Brain microvascular endothelial cell (primary cell): ENCODE measurements around the gene ROBO1.

Source experiments
- DNase-seq: peaks from one replicate; pipeline ENCODE4 v3.0.0-alpha.2; 2020
- H3K27ac ChIP-seq: fragments of 250-450 bp; sonication (Bioruptor Pico); 2 replicates; pipeline ENCODE4 v1.5.1; 2020; ENCODE audit warnings: mild to moderate bottlenecking, moderate library complexity
- H3K27me3 ChIP-seq: fragments of 250-450 bp; sonication (Bioruptor Pico); replicated peaks from 2 replicates; pipeline ENCODE4 v1.5.1; 2020; ENCODE audit warnings: mild to moderate bottlenecking
- H3K36me3 ChIP-seq: fragments of 250-450 bp; sonication (Bioruptor Pico); replicated peaks from 2 replicates; pipeline ENCODE4 v1.5.1; 2020; ENCODE audit warnings: mild to moderate bottlenecking
- H3K4me3 ChIP-seq: 2 replicates; pipeline ENCODE4 v1.5.1; 2011; ENCODE audit warnings: low read depth, mild to moderate bottlenecking, control low read depth, low read length, moderate library complexity
- CTCF ChIP-seq: IDR thresholded peaks from 2 replicates; pipeline ENCODE4 v1.5.1; 2011; ENCODE audit warnings: low read depth, mild to moderate bottlenecking, moderate library complexity, low read length, control low read depth, inconsistent platforms; ENCODE audit errors: missing control alignments
- in situ Hi-C: cut with HindIII; loops from 2 replicates; pipeline ENCODE4 v1.10.0; 2017; ENCODE audit warnings: low sequenced_read_pairs, low pct_ligation_motif_present

Gene ROBO1

GRCh38 chr3:79148786-79149185 lies 619.0 kb downstream of the ROBO1 start:
- peak; percentile 5 for DNase-seq
- Histone ChIP-seq H3K27ac (no peak overlapping the region), H3K4me3 (no peak overlapping the region), H3K36me3 (no peaks in the 10 kb centered on the region), H3K27me3 (no peaks in the 10 kb centered on the region)
- no peak for TF ChIP-seq CTCF
- in situ Hi-C loops, result no loop called here

GRCh38 chr3:79146024-79146423 lies 621.8 kb downstream of the ROBO1 start:
- Histone ChIP-seq H3K27me3 (no peaks in the 10 kb centered on the region), H3K4me3 (no peak overlapping the region), H3K36me3 (no peaks in the 10 kb centered on the region), H3K27ac (no peak overlapping the region)
- TF ChIP-seq CTCF, result no peak
- no peak for DNase-seq
- in situ Hi-C loops, result no loop called here

GRCh38 chr3:79140708-79141107 lies 627.1 kb downstream of the ROBO1 start:
- H3K36me3 ChIP-seq, result no peaks in the 10 kb centered on the region
- no peak overlapping the region for H3K4me3 ChIP-seq
- peak overlapping the region; percentile 77 for H3K27ac ChIP-seq
- H3K27me3 ChIP-seq, result no peaks in the 10 kb centered on the region
- in situ Hi-C loops, result no loop called here
- no peak for TF ChIP-seq CTCF
- peak; percentile 82 for DNase-seq

- in situ Hi-C loops, result no loop called here
- no peaks in the 10 kb centered on the region for H3K36me3 ChIP-seq
- no peak for TF ChIP-seq CTCF
- no peaks in the 10 kb centered on the region for H3K27me3 ChIP-seq
- DNase-seq, result peak; percentile 59
- peak overlapping the region; percentile 77 for H3K27ac ChIP-seq
- H3K4me3 ChIP-seq, result no peak overlapping the region
These were observed 628.3 kb downstream of the ROBO1 start for GRCh38 chr3:79139395-79140068.

- in situ Hi-C loops, result no loop called here
These were observed 642.3 kb downstream of the ROBO1 start for GRCh38 chr3:79125313-79125984.

More at GRCh38 chr3:79125313-79125984, 642.3 kb downstream of the ROBO1 start:
- Histone ChIP-seq H3K27me3 (no peaks in the 10 kb centered on the region), H3K27ac (no peak overlapping the region), H3K4me3 (no peak overlapping the region), H3K36me3 (no peaks in the 10 kb centered on the region)
- no peak for DNase-seq
- no peak for TF ChIP-seq CTCF
